Stomach (tissue), 9 donors: ENCODE measurements around the gene TCF7L1. TPM values are rescaled to one million over a fixed set of nuclear protein-coding genes. Genes with fewer than 3 reads are reported as not detected.

ENCODE experiments used
- DNase-seq, 2 donors: peaks; one replicate each; pipeline versions ENCODE4 v3.0.0 to v3.0.0-alpha.2; 2013 to 2019
- H3K27ac ChIP-seq, 5 donors: fragments of 200-600 bp in 4 of 5; sonication (generic) in 4 of 5; one replicate each; pipeline ENCODE4 v1.5.1; 2013 to 2019; ENCODE audit warnings: mild to moderate bottlenecking in 1 of 5, moderate library complexity in 1 of 5
- H3K27me3 ChIP-seq, 3 donors: fragments of 200-600 bp; sonication (generic); one replicate each; pipeline ENCODE4 v1.5.1; 2017 to 2019; ENCODE audit warnings: mixed run types in 1 of 3
- H3K36me3 ChIP-seq, 4 donors: fragments of 200-600 bp; sonication (generic); 1 replicate in 3 of 4; 2 replicates in 1 of 4; pipeline ENCODE4 v1.5.1; 2016 to 2019
- H3K4me1 ChIP-seq, 4 donors: fragments of 200-600 bp; sonication (generic); one replicate each; pipeline ENCODE4 v1.5.1; 2016 to 2019
- H3K4me3 ChIP-seq, 4 donors: fragments of 200-600 bp; sonication (generic) in 3 of 4; one replicate each; pipeline ENCODE4 v1.5.1; 2016 to 2019; ENCODE audit warnings: mild to moderate bottlenecking in 1 of 4
- H3K9me3 ChIP-seq, 4 donors: fragments of 200-600 bp; sonication (generic); one replicate each; pipeline ENCODE4 v1.5.1; 2016 to 2019
- EP300 ChIP-seq: sonication (generic); formaldehyde crosslinking; IDR thresholded peaks from one replicate; pipeline ENCODE4 v1.6.1; 2017; ENCODE audit warnings: antibody characterized with exemption
- POLR2A ChIP-seq, 4 donors: fragments of 450-650 bp; IDR thresholded peaks; one replicate each; pipeline ENCODE4 v1.6.1; 2016; ENCODE audit warnings: antibody characterized with exemption in 4 of 4, control low read depth in 2 of 4, mild to moderate bottlenecking in 1 of 4, moderate library complexity in 1 of 4
- POLR2AphosphoS5 ChIP-seq, 3 donors: sonication (generic); formaldehyde crosslinking; IDR thresholded peaks; one replicate each; pipeline ENCODE4 v1.6.1; 2016; ENCODE audit warnings: antibody characterized with exemption in 3 of 3
- WGBS, 5 donors: extraction: QIAGEN DNeasy Blood & Tissue Kit in 3 of 5; methylation state at CpG; one replicate each; pipeline versions ENCODE4 v1.1.5 to v1.1.7; 2013 to 2018; 5-methylcytosine and 5-hydroxymethylcytosine counted together
- intact Hi-C: fragments of 100-400 bp; cut with DNase I; formaldehyde crosslinking; loops from one replicate; pipeline ENCODE4 v1.15.1; 2023; ENCODE audit warnings: low total_unique reads
- polyA plus RNA-seq, 3 donors: library from polyadenylated mRNA; stranded (reverse); fragments of 200-250 nt; gene quantifications; one replicate each; pipeline ENCODE4 v1.2.3, GENCODE V29; 2013
- total RNA-seq, 5 donors: library from RNA; depleted of rRNA; stranded (reverse); fragments of >200 nt; gene quantifications; one replicate each; pipeline versions ENCODE4 v1.1.0 to v1.2.3, GENCODE V29; 2014 to 2016
- TF ChIP-seq, protein P1 (sequence below), 7 experiments: fragments of 450-650 bp in 4 of 7; fragments of 200-600 bp in 3 of 7; sonication (generic) in 3 of 7; IDR thresholded peaks; one replicate each; pipeline ENCODE4 v1.5.1; 2016 to 2019; ENCODE audit warnings: antibody characterized with exemption in 7 of 7, control low read depth in 2 of 7, mild to moderate bottlenecking in 1 of 7
- donor health status: healthy with polysubstance abuse.
- donor health status: Bipolar disorder and iron deficiency.
- donor health status: healthy.

TCF7L1 gene
- total and polyA plus RNA-seq, 8 donors = 0.45 to 8.3 (median 4.9) TPM; not detected in 1

DNA sequence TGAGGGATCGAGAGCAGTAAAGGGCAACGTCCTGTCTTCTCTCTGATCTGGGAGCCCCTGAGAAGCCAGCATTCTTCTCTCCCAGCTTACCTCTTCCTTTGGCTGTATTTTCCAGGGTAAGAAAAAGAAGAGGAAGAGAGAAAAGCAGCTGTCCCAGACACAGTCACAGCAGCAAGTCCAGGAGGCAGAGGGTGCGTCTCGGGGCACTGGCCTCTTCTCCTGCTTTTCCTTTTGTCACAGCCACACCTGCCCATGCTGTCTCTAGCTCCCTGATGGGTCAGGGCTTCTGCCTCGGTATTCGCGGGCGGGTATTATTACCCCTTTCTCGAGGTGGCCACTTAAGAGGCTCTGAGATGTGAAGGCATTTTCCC, 174.3 kb downstream of the TCF7L1 start:
- H3K27me3 ChIP-seq = no peaks in the 10 kb centered on the region
- H3K4me3 ChIP-seq = no peak overlapping the region
- H3K4me1 ChIP-seq = peaks cover 17 to 44% (median 29%) of the 10 kb centered on the region in 4 donors
- 68 to 82% (median 74%) methylated on average over 9 of the region's 9 CpGs for WGBS, 5 donors
- TF ChIP-seq, protein P1, sequence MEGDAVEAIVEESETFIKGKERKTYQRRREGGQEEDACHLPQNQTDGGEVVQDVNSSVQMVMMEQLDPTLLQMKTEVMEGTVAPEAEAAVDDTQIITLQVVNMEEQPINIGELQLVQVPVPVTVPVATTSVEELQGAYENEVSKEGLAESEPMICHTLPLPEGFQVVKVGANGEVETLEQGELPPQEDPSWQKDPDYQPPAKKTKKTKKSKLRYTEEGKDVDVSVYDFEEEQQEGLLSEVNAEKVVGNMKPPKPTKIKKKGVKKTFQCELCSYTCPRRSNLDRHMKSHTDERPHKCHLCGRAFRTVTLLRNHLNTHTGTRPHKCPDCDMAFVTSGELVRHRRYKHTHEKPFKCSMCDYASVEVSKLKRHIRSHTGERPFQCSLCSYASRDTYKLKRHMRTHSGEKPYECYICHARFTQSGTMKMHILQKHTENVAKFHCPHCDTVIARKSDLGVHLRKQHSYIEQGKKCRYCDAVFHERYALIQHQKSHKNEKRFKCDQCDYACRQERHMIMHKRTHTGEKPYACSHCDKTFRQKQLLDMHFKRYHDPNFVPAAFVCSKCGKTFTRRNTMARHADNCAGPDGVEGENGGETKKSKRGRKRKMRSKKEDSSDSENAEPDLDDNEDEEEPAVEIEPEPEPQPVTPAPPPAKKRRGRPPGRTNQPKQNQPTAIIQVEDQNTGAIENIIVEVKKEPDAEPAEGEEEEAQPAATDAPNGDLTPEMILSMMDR (IDR thresholded peaks at IDR 0.05) = no peak
- TF ChIP-seq EP300 = no peak
- TF ChIP-seq POLR2AphosphoS5 (IDR thresholded peaks at IDR 0.05) = no peak
- no peak for TF ChIP-seq POLR2A (IDR thresholded peaks at IDR 0.05)
- no peaks in the 10 kb centered on the region for H3K9me3 ChIP-seq
- peaks cover 0 to 54% (median 38%) of the 10 kb centered on the region in 4 donors for H3K36me3 ChIP-seq
- DNase-seq = no peak
- peak overlapping the region in 4 of 5 donors; percentile 17 to 42 (median 32) for H3K27ac ChIP-seq
- intact Hi-C loops = no loop called here

DNA sequence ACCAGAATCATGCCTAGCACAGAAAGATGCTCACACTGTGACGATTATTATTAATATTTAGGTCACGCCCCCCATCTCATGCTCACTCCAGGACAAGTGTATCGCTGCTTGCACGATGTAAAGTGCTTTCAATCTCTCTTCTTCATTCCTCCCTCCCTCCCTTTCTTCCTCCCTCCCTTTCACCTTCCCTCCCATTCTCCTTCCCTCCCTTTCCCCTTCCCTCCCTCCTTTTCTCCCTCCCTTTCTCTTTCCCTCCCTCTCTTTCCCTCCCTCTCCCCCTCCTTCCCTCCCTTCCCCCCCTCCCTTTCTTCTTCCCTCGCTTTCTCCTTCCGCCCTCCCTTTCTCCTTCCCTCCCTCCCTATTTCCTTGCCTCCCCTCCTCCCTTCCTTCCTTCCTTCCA, 175.0 kb downstream of the TCF7L1 start:
- TF ChIP-seq EP300 = no peak
- no peak for TF ChIP-seq POLR2AphosphoS5 (IDR thresholded peaks at IDR 0.05)
- TF ChIP-seq POLR2A (IDR thresholded peaks at IDR 0.05) = no peak
- TF ChIP-seq, protein P1 (IDR thresholded peaks at IDR 0.05) = no peak
- WGBS, 5 donors = 78 to 90% (median 85%) methylated on average over 6 of the region's 6 CpGs
- Histone ChIP-seq H3K27me3 (no peaks in the 10 kb centered on the region), H3K36me3 (peaks cover 0 to 49% (median 36%) of the 10 kb centered on the region in 4 donors), H3K4me1 (peaks cover 17 to 44% (median 29%) of the 10 kb centered on the region in 4 donors), H3K9me3 (no peaks in the 10 kb centered on the region), H3K4me3 (no peak overlapping the region), H3K27ac (peak overlapping the region in 1 of 5 donors; percentile 65)
- DNase-seq = no peak
- intact Hi-C loops = no loop called here

- H3K4me3 ChIP-seq = no peak overlapping the region
- H3K9me3 ChIP-seq = no peaks in the 10 kb centered on the region
- peaks cover 17 to 44% (median 31%) of the 10 kb centered on the region in 4 donors for H3K4me1 ChIP-seq
- intact Hi-C loops = no loop called here
- TF ChIP-seq POLR2A (IDR thresholded peaks at IDR 0.05) (no peak), EP300 (no peak), POLR2AphosphoS5 (IDR thresholded peaks at IDR 0.05) (no peak)
- TF ChIP-seq, protein P1 (IDR thresholded peaks at IDR 0.05) = no peak
- peak; percentile 55 to 80 for DNase-seq
- peaks cover 0 to 49% (median 37%) of the 10 kb centered on the region in 4 donors for H3K36me3 ChIP-seq
- peak overlapping the region in 3 of 5 donors; percentile 51 to 69 (median 65) for H3K27ac ChIP-seq
- WGBS, 5 donors = 20 to 35% (median 27%) methylated on average over 15 of the region's 15 CpGs
- H3K27me3 ChIP-seq = no peaks in the 10 kb centered on the region
These were observed 175.8 kb downstream of the TCF7L1 start for GRCh38 chr2:85308896-85309555.

DNA sequence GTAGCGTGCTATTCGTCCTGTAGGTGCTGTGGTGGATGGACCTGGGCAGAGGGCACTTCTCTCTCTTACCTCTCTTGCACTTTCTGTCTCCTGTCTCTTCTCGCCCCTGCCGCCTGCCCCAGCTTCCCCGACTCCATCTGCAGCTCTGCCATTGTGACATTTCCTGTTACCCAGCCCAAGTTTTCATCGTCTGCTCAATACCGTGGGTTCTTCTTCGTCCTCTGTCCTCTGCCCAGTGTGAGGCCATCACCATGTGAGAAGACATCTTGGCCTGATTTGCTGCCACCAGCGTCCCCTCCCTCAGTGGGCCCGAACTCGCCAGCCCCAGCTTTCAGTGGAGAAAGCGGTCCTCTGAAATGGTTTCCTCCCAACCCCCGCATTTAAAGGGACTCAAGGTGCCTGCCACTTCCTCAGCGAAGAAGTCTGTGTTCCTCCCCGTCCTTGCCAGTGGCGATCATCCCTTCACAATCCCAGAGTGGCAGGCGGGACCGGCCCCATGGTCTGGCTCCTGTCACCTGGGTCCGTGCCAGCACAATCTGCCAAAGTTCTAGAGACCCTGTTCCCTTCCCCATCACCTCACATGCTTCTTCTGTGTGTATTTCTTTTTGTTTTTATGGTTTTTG, 176.6 kb downstream of the TCF7L1 start:
- intact Hi-C loops = no loop called here
- no peak for DNase-seq
- peaks cover 0 to 49% (median 41%) of the 10 kb centered on the region in 4 donors for H3K36me3 ChIP-seq
- WGBS, 5 donors = 59 to 69% (median 67%) methylated on average over 19 of the region's 19 CpGs
- peak overlapping the region in 4 of 5 donors; percentile 33 to 69 (median 58) for H3K27ac ChIP-seq
- no peaks in the 10 kb centered on the region for H3K27me3 ChIP-seq
- TF ChIP-seq POLR2A (IDR thresholded peaks at IDR 0.05) (no peak), POLR2AphosphoS5 (IDR thresholded peaks at IDR 0.05) (no peak), EP300 (no peak)
- TF ChIP-seq, protein P1 (IDR thresholded peaks at IDR 0.05) = no peak
- no peak overlapping the region for H3K4me3 ChIP-seq
- no peaks in the 10 kb centered on the region for H3K9me3 ChIP-seq
- H3K4me1 ChIP-seq = peaks cover 17 to 51% (median 33%) of the 10 kb centered on the region in 4 donors
